T-helper 22 cell (primary cell): Measurements from ENCODE around the gene ASGR1.
"Not testable (repeated sequence)": the region's sequence is repeated elsewhere in the genome, so short reads cannot be mapped to it uniquely, and the experiment has no call there.

Source experiments
- DNase-seq: peaks from one replicate; pipeline ENCODE4 v3.0.0-alpha.2; 2020; ENCODE audit warnings: low read depth

The ASGR1 gene

DNA sequence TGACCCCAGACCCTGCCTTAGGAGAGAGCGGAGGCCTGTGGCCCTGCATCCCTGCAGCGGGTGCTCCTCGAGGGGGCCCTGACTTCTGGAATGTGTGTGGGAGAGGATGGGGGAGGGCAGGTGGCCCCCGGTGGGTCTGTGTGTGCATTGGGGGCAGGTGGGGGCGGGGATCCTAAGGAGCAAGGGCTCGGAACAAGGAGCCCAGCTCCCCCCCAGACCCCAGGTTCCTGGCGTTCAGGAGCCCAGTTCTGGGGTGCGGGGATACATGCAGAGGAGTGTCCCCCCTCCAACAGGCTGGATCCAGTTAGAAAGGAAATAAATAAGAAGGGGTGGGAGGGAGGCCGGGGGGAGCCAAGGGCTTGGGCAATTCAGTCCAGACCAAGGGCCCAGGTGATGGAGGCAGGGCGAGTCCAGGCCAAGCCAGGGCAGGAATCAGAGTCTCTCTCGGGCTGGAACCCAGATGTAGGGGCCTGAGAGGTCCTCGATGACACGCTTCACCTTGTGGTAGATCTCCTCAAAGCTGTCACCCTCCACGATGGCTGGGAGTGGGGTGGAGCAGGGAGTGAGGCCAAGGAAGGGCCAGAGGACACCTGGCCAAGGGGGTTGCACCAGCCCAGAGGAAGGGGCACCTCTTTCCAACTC, 11.2 kb upstream of the ASGR1 start:
- DNase-seq, result no peak

DNA sequence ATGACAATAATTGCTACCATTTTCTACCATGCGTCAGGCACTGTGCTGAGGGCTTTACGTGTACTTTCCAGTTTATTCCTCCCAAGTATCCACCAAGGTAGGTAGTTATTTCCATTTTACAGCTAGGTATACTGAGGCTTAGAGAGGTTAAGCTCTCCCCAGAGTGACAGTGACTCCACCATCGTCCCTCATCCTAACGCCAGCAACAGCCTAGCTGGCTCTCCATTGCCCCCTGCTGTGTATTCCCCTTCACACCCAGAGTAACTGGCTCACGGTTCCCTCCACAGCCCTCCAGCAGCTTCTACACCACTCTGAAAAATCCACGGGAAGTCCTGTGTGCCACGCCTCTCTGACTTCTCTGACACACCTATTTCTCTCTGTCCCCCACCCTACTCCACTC, 7.1 kb upstream of the ASGR1 start:
- DNase-seq, result no peak

DNA sequence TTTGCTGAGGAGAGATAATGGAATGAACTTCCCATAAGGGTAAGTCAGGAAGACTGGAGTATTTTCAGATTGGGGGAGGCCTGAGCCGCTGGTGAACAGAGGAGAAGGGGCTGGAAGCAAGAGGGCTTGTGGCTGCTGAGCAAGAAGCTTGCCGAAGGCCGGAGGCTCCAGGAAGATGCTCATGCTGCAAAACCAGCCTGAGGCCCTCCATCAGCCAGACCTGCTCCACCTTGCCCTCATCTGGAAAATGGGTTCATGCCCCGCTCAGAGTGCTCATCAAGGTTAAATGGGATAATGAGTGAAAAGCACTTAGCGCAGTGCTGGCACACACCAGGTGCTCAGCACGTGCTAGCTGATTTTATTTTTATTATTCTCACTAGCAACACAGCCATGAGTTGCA, 5.5 kb upstream of the ASGR1 start:
- DNase-seq, result no peak

DNA sequence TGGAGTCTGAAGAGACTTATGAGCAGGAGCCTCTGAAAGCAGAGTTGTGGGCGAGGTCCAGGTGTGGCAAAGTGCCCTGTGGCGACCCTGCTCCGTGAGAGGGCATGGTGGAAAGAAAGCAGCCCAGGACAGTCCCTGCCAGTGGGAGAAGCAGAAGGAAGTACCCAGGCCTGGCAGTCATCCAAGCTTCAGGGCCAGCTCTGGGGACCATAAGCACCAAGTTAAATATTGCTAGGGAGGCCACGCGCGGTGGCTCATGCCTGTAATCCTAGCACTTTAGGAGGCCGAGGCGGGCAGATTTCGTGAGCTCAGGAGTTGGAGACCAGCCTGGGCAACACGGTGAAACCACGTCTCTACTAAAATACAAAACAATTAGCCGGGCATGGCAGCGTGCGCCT, 4.9 kb upstream of the ASGR1 start:
- DNase-seq, result no peak

GRCh38 chr17:7183433-7184090, 4.4 kb upstream of the ASGR1 start:
- DNase-seq, result no peak

GRCh38 chr17:7182101-7182500, 2.9 kb upstream of the ASGR1 start:
- not testable (repeated sequence) for DNase-seq

DNA sequence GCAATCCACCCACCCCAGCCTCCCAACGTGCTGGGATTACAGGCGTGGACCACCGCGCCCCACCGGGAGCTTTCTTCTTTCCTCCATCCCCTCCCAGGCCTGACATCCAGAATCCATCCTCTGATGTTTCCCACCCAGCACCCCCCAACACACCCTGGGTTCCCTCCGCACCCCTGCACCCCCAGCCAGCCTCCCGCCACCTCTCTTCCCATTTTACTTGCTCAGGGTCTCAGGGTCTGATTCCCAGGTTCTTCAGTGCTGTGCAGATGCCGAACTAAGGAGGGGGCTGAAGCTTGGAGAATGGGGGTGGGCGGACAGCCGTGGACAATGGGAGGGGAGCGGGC, 225 bp downstream of the ASGR1 start:
- no peak for DNase-seq

DNA sequence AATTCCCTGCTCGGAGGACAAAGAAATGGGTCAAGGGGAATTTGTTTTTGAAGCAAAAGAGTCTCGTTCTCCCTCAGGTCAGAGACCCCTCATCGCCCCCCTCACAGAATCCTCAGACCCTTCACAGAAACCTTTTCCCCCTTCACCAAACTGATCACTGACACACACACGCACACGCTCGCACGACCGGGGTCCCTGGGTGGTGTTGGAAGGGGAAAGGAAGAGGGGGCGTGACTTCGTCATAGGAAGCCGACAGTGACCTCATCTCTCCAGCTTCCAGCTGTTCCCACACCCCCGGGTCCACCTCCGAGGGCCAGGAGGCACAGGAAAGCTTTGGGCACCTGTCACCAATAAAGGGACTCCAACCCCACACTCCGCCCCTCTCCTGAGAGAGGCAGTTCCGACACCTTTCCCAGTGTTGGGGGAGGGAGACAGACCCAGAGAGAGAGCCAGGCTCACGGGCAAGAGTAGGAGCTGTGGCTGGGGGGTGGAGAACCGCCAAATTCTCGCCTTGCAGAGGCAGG, 1.2 kb downstream of the ASGR1 start:
- no peak for DNase-seq

DNA sequence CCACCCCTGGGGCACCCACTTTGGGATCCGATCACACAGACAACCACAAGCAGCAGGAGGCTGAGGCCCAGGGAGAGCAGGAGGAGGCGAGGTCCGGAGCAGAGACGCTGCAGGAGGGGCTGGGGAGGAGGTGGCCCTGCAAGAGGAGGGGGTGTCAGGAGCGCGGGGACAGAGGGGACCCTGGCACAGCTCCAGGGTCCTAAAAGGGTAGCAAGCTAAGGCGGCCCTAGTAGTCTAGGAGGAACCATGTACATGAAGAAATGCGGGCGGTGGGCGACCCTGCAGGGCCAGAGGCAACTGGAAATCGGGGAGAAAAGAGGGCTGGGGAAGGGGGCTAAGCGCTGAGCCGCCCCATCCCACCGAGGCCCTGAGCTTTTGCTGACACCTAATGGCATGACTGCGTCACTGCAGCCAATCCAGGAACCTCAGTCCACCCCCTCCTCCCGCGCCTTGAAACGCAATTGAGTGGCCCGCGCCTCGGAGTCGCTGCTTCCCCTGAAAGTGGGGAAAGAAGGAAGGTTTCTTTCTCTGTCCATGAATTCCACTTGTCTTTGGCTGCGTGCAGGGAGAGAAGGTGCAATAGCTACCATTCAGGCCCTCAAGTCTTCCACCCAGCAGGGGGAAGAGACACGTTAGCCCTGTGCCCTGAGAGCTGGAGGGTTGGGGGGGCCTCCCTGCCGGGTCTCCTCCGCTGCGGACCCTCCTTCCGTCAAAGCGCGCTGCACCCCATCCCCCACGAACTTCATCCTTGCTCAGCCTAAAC, 1.8 kb downstream of the ASGR1 start:
- peak; percentile 38 for DNase-seq

- no peak for DNase-seq
These were observed 2.4 kb downstream of the ASGR1 start for GRCh38 chr17:7176841-7177190.

GRCh38 chr17:7176107-7176840, 2.9 kb downstream of the ASGR1 start:
- DNase-seq, result no peak

GRCh38 chr17:7175330-7175733, 3.8 kb downstream of the ASGR1 start:
- DNase-seq, result no peak

DNA sequence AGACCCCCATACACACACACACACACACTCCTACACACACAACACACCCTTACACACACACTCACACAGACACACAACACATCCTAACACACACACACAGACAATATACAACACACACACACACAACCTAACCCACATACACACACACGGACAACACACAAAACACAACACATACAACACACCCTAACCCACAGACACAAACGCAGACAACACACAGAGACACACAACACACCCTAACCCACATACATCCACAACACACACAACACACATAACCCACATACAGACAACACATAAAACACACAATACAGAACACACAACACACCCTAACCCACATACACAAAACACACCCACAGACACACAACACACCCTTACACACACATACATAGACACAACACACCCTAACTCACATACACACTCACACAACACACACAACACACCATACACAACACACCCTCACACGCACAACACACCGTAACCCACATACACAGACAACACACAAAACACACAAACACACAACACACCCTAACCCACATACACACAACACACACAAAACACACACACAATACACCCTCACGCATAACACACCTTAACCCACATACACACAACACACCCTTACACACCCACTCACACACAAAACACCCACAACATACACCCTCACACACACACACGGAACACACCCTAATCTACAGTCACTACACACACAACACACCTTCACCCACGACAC, 4.4 kb downstream of the ASGR1 start:
- DNase-seq, result no peak

DNA sequence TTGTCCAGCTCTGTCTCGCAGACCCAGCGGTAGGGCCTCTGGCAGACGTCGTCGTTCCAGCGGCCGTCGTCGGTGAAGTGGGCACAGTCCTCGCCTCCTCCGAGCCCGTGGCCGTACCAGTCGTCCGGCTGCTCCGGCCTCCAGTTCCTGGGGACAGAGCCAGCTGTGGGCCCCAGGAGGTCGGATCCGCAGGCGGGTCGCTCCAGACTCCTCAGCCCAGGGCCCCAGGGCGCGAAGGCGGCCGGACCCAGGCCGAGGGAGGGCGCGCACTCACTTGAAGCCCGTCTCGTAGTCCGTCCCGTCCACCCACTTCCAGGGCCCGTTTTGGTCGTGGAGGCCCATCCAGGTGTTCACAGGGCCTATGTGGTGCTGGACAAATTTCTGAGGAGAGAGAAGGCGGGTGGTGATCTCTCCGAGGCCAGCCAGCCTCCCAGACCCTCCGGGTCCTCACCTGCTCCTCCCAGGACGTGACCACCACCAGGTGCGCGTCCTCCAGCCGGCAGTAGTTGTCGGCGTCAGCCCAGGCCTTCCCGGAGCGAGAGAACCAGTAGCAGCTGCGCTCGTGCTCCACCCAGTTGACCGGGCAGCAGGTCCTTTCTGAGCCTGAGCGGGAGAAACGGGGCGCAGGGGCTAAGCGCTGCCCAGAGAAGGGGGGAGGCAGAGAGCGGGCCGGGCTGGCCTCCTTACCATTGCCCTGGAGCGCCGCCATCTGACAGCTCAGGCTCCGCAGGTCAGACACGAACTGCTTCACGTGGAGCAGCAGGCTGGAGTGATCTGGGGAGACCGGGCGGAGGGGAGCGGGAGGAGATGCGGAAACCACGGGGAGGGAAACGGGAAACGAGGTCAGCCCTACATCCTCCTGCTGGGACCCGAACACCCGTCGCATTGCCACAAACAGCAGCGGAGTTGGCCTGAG, 5.2 kb downstream of the ASGR1 start:
- DNase-seq, result no peak

- not testable (repeated sequence) for DNase-seq
These were observed 6.5 kb downstream of the ASGR1 start for GRCh38 chr17:7172522-7173191.

DNA sequence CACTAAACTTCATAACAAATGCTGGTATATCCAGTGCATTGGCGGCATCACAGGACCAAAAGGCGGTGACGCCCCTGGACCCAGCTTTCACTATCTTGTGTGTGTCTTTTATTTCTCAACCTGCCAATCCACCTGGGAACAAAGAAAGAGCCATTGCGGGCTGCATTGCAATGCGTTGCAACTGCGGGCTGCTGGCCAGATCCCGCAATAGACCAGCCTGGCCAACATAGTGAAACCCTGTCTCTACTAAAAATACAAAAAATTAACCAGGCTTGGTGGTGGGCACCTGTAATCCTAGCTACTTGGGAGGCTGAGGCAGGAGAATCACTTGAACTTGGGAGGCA, 9.6 kb downstream of the ASGR1 start:
- not testable (repeated sequence) for DNase-seq

GRCh38 chr17:7168841-7169564, 10.2 kb downstream of the ASGR1 start:
- not testable (repeated sequence) for DNase-seq

DNA sequence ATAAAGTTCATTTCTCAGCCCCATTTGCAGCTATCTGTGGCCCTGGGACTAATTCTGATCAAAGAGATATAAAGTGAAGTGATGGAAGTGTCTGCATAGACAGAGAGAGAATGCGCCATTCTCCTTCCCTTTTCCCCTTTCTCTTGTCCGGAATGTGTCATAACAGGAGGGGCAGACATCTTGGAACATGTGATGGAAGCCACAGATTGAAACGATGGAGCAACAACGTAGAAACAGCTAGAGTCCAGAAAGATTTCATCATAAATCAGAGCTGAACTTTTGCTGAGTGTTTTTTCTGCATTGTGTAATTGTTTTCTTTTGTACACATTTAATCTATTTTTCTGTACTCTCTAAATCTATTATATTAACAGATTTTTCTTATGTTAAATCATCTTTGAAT, 11.3 kb downstream of the ASGR1 start:
- DNase-seq, result no peak

DNA sequence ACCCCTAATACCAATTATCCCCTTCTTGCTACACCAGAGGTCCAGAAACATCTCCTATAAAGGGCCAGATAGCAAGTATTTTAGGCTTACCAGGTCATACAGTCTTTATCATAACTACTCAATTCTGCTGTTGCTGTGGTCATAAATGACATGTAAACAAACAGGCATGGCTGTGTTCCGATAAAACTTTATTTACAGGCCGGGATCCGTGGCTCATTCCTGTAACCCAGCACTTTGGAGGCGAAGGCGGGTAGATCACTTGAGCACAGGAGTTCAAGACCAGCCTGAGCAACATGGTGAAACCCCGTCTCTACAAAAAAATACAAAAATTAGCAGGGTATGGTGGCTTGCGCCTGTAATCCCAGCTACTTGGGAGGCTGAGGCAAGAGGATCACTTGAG, 12.3 kb downstream of the ASGR1 start:
- no peak for DNase-seq

- DNase-seq, result not testable (repeated sequence)
These were observed 19.6 kb downstream of the ASGR1 start for GRCh38 chr17:7159571-7159970.
